Mucosa of descending colon (tissue), 3 donors: ENCODE data around the gene UST. TPM values are rescaled to one million over a fixed set of nuclear protein-coding genes. Genes with fewer than 3 reads are reported as not detected.

Experiments used
- ATAC-seq: fragments of 200-7000 bp; cut with Tn5 transposase; one replicate; pipeline ENCODE4 v1.9.1; 2020; ENCODE audit warnings: mild to moderate bottlenecking, moderate library complexity
- DNase-seq, 3 donors: peaks; one replicate each; pipeline ENCODE4 v3.0.0-alpha.2; 2020
- H3K36me3 ChIP-seq: fragments of 200-600 bp; one replicate; pipeline ENCODE4 v1.8.0; 2021; ENCODE audit warnings: low read depth, mild to moderate bottlenecking
- H3K4me1 ChIP-seq: fragments of 200-600 bp; one replicate; pipeline ENCODE4 v1.8.0; 2021; ENCODE audit warnings: low read depth, mild to moderate bottlenecking
- H3K4me3 ChIP-seq: fragments of 200-600 bp; one replicate; pipeline ENCODE4 v1.8.0; 2021; ENCODE audit warnings: mild to moderate bottlenecking
- H3K9me3 ChIP-seq: fragments of 200-600 bp; one replicate; pipeline ENCODE4 v1.8.0; 2021; ENCODE audit warnings: mild to moderate bottlenecking
- intact Hi-C, 2 donors: fragments of 100-400 bp; cut with DNase I in 1 of 2; cut with micrococcal nuclease in 1 of 2; formaldehyde crosslinking; loops; one replicate each; pipeline versions ENCODE4 v1.11.0 to v1.11.1; 2022; cut with DNase I, micrococcal nuclease
- total RNA-seq, 3 donors: library from RNA; stranded (reverse); fragmentation: NEBNext Ultra II Directional in 2 of 3; extraction: Animal tissue kit (Norgen Biotek cat#: 25700) in 2 of 3; gene quantifications; one replicate each; pipeline versions ENCODE4 v1.2.1 to v1.2.4, GENCODE V29; 2021 to 2023
- TF ChIP-seq, protein P1 (sequence below): fragments of 200-600 bp; IDR thresholded peaks from one replicate; pipeline ENCODE4 v1.8.0; 2022; ENCODE audit warnings: antibody characterized with exemption, mild to moderate bottlenecking
- donor health status: DM: no; HTN: no; CAD: no; lungs with moderate emphysema.
- donor health status: DM: no; HTN: no; CAD: no.
- donor health status: DM: no; HTN: yes; CAD: no.

Gene UST
- total RNA-seq, 3 donors from 2014 or later = 1.1 to 16.2 (median 2.1) TPM

DNA sequence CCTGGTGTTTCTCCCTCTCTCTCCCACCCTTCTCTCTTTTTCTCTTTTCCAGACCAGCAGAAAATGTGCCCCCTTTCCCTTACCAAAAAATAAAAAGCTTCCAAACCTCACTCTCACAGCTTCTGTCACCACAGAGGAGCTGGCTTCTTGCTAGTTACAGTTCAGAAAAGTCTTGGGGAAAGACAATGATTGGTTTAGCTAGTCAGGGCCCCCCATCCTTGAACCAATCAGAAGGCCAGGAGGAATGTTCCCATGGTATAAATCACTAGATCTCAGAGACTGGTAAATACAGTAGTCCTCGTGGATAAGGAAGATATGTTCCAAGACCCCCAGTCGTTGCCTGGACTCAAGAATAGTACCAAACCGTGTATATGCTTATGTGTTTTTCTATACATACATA lies 339.5 kb downstream of the UST start:
- ATAC-seq (no peak), DNase-seq (no peak)
- Histone ChIP-seq H3K9me3 (no peaks in the 10 kb centered on the region), H3K36me3 (no peaks in the 10 kb centered on the region), H3K4me1 (no peaks in the 10 kb centered on the region), H3K4me3 (no peak overlapping the region)
- TF ChIP-seq, protein P1, sequence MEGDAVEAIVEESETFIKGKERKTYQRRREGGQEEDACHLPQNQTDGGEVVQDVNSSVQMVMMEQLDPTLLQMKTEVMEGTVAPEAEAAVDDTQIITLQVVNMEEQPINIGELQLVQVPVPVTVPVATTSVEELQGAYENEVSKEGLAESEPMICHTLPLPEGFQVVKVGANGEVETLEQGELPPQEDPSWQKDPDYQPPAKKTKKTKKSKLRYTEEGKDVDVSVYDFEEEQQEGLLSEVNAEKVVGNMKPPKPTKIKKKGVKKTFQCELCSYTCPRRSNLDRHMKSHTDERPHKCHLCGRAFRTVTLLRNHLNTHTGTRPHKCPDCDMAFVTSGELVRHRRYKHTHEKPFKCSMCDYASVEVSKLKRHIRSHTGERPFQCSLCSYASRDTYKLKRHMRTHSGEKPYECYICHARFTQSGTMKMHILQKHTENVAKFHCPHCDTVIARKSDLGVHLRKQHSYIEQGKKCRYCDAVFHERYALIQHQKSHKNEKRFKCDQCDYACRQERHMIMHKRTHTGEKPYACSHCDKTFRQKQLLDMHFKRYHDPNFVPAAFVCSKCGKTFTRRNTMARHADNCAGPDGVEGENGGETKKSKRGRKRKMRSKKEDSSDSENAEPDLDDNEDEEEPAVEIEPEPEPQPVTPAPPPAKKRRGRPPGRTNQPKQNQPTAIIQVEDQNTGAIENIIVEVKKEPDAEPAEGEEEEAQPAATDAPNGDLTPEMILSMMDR = no peak
- intact Hi-C loops = no loop called here

DNA sequence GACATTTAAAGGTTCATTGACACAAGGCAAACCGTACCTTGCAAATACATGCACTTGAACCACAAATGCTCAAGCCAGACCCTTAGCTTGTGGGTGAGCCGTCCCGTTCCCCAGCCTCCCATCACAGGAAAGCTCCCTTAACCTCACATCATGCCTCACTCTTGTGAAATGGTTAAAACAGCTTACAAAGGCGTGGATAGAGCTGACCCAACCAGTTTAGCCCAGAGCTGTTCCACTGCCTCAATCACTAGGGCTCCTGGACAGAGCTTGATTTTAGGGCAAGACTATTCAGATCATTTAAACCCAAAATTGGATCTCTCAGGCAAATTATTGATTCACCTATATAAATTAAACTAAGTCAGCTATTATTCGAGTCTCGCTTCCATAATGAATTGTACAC lies 341.1 kb downstream of the UST start:
- intact Hi-C loops = no loop called here

DNA sequence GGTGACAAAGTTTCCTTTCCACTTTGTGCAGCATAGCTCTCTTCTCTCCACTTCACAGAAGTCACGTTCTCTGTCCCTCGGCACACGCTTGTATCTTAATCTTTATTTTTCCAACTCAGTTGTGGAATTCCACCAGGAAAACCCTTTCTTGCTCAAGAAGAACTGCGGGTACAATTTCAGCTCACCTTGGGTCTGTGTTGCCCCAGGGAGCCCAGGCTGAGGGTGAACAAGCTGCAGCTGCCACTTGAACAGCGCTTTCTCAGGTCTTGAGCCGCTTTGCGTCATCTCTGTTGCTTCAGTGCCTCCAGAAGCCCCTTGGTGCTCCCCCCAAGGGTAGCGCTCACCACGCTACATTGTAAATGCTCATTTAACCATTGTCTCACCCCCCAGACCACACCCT lies 341.5 kb downstream of the UST start:
- Histone ChIP-seq H3K4me1 (no peaks in the 10 kb centered on the region), H3K9me3 (no peaks in the 10 kb centered on the region), H3K36me3 (no peaks in the 10 kb centered on the region), H3K4me3 (no peak overlapping the region)
- no peak for ATAC-seq
- intact Hi-C loops = no loop called here
- TF ChIP-seq, protein P1 = no peak
- no peak for DNase-seq

More for the DNA sequence above, 341.1 kb downstream of the UST start:
- no peak for DNase-seq
- no peaks in the 10 kb centered on the region for H3K4me1 ChIP-seq
- H3K36me3 ChIP-seq = no peaks in the 10 kb centered on the region
- no peak for ATAC-seq
- H3K9me3 ChIP-seq = no peaks in the 10 kb centered on the region
- H3K4me3 ChIP-seq = no peak overlapping the region
- TF ChIP-seq, protein P1 = no peak

DNA sequence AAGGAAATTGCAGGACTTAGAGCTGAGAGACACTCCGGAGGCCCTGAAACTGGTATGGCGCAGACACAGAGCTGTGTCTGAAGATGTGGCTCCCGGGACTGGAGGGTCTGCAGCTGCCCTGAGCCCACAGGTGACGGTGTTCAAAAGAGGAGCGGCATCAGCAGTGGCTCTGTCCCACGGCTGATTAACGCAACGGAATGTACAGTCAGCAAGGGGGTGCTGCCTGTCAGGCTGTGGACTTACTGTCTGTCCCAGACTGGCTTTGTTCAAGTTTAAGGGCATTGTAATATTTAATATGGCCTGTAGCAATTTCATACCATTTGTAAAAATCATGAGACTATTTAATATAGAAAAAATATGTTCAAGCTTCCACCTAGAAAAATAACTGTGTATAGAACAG lies 342.7 kb downstream of the UST start:
- Histone ChIP-seq H3K4me1 (no peaks in the 10 kb centered on the region), H3K36me3 (no peaks in the 10 kb centered on the region), H3K9me3 (no peaks in the 10 kb centered on the region), H3K4me3 (no peak overlapping the region)
- TF ChIP-seq, protein P1 = no peak
- ATAC-seq (no peak), DNase-seq (no peak)
- intact Hi-C loops = no loop called here

DNA sequence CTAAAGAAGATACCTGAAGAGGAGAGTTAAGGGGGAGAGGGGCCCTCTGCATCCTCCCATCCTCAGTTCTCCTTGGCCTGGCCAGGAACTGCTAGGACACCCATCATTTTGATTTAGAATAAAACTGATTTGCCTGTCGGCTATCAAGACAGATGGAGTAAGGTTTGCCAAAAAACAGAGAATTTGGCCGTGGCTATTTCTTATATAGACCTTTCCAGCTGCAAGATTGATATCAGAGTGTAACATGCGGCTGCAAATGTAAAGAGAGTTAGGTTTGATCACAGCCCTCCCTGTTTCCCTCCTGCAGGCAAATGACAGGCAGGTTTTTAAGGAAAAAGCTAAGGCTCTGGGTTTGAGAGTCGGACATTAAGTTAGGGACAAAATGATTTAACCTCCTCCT lies 344.1 kb downstream of the UST start:
- Histone ChIP-seq H3K36me3 (no peaks in the 10 kb centered on the region), H3K4me3 (no peak overlapping the region), H3K4me1 (no peaks in the 10 kb centered on the region), H3K9me3 (no peaks in the 10 kb centered on the region)
- TF ChIP-seq, protein P1 = no peak
- ATAC-seq (no peak), DNase-seq (no peak)
- intact Hi-C loops = no loop called here

DNA sequence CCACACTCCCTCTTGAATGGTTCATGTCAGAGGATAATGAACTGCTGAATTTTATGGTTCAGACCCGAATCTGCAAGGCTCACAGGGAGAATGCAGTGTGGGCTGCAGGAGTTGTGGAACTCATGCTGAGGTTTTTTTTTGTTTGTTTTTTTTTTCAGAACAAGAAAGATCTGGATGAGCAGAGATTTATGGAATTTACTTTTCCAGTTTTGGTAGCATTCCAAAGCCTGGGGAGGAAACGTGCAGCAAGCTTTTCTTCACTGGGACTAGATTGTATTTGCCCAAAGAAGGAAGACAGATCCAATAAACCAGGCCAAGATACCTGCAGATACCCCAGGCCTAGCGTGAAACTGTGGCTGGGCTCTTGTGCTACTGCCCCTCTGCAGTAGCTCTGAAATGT lies 346.8 kb downstream of the UST start:
- Histone ChIP-seq H3K4me3 (no peak overlapping the region), H3K4me1 (no peaks in the 10 kb centered on the region), H3K36me3 (no peaks in the 10 kb centered on the region), H3K9me3 (no peaks in the 10 kb centered on the region)
- DNase-seq (no peak), ATAC-seq (no peak)
- intact Hi-C loops = no loop called here
- TF ChIP-seq, protein P1 = no peak
